ENCODE results near the gene INPP5J.

DNA sequence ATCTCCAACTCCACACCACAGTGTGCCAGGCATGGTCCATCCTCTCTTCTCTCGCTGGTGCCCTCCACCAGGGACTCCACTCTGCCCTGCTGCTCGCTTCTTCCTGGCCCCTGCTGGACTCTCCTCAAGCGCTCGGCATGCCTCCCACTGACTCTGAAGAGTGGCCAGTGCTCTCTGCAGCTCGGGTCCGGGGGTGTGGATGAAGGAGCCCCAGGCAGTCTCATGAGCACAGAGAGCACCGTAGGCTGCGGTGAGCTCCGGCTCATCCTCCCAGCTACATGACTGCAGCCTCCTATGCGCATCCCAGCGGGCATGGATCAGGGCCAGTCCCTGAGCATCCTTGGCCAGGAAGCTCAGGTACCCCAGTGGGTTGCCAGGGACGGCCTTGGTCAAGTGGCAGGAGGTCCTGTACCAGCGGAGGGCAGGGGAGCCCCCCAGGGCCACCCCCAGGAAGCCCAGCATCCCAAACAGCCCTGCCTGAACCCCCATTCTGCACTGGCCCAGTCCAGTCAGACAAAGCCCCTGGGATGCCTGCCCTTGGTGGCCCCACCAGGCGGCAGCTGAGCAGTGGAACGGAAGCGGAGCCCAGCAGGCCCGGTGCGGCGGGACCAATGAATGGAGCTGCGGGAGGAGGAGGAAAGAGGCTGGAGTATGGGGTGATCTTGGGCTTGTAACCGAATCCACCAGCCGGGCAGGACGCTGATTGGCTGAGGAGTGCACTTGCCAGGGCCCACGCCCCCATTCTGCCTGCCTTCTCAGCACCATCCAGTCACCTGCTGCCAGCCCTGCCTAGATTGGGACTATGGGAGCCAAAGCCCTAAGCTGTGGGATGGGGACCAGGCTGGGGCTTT, 17.3 kb downstream of the INPP5J start, which contains the start of gene PLA2G3:
- TF ChIP-seq CTCF (IDR thresholded peaks at IDR 0.05) = no peak
- no peak for TF ChIP-seq EP300 (IDR thresholded peaks at IDR 0.05)
- TF ChIP-seq POLR2AphosphoS5 (IDR thresholded peaks at IDR 0.05) = no peak
